Measurements from ENCODE around the gene GPHA2.

The GPHA2 gene

DNA sequence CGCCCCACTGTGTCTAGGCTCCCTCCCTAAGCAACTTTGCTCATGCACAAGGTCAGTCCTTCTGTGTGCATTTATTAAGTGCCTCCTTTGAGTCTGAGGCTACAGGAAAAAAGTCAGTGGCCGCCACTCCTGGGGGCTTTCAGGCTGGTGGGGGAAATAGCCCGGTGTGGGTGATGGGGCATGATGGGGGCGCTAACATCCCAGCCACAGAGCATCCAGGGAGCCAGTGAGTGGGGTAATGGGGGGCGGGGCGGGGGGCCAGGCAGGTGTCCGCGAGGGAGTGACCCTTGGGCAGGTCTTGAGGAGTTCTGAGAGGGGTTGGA lies 47.3 kb downstream of the GPHA2 start:
- DNase-seq (ENCODE audit: low read depth): no peak
- TF ChIP-seq, protein P1, sequence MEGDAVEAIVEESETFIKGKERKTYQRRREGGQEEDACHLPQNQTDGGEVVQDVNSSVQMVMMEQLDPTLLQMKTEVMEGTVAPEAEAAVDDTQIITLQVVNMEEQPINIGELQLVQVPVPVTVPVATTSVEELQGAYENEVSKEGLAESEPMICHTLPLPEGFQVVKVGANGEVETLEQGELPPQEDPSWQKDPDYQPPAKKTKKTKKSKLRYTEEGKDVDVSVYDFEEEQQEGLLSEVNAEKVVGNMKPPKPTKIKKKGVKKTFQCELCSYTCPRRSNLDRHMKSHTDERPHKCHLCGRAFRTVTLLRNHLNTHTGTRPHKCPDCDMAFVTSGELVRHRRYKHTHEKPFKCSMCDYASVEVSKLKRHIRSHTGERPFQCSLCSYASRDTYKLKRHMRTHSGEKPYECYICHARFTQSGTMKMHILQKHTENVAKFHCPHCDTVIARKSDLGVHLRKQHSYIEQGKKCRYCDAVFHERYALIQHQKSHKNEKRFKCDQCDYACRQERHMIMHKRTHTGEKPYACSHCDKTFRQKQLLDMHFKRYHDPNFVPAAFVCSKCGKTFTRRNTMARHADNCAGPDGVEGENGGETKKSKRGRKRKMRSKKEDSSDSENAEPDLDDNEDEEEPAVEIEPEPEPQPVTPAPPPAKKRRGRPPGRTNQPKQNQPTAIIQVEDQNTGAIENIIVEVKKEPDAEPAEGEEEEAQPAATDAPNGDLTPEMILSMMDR (IDR thresholded peaks at IDR 0.05; ENCODE audit: insufficient read depth, low read depth, low read length, missing control alignments): no peak
- H3K4me3 ChIP-seq (ENCODE audit: low read depth, low read length): peak overlapping the region; percentile 52

DNA sequence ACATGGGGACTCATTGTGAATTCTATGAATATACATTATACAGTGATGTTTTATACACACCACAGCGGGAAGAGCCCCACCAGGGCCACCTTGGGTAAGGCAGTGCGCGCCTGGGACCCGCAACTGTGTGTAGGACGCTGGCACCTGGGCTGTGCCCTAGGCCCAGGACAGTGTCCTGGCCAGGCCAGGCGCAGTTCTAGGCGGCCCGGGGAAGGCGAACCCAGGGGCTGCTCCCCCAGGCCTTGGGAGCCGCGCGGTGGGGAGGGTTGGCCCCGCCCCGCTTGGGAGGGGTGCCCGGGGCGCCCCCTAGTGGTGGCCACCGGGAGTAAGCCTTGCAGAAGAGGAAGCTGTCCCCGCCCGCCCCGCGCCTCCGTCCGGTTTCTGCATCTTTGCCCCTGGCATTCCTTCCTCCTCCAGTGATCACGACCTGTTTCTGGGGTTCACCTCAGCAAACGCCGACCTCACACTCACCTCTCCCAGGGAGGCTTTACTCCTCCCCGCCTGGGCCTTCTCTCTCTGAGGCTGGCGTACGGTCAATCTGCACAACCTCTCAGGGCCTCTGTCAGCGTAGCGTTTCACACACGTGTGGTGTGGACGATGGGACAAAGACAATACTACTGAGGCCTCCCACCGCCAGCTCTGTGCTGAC lies 47.8 kb downstream of the GPHA2 start:
- peak overlapping the region; percentile 52 for H3K4me3 ChIP-seq (ENCODE audit: low read depth, low read length)
- DNase-seq (ENCODE audit: low read depth): peak; percentile 86
- TF ChIP-seq, protein P1 (IDR thresholded peaks at IDR 0.05; ENCODE audit: insufficient read depth, low read depth, low read length, missing control alignments): peak; percentile 99

DNA sequence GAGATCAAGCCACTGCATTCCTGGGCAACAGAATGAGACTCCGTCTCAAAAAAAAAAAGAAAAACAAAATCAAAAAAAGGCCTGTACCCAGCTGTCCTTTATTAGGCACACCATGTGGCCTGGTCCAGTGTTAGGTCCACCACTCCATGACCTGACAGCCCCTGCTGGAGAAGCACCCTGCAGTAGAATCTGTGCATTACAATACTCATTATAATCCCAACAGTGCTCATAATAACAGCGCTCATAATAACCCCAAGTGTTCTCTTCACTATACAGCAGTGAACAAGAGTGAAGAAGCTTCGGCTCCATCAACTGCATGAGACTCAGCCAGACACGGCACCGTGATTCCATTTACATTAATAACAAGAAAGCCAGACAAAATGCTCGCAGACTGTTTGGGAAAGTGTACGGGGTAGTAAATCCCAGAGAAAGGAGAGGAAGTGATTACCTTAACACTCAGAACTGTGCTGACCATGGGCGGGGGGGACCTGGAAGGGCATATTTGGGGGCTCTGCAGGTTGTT lies 48.4 kb downstream of the GPHA2 start:
- TF ChIP-seq, protein P1 (IDR thresholded peaks at IDR 0.05; ENCODE audit: insufficient read depth, low read depth, low read length, missing control alignments): no peak
- peak overlapping the region; percentile 38 for H3K4me3 ChIP-seq (ENCODE audit: low read depth, low read length)
- no peak for DNase-seq (ENCODE audit: low read depth)

DNA sequence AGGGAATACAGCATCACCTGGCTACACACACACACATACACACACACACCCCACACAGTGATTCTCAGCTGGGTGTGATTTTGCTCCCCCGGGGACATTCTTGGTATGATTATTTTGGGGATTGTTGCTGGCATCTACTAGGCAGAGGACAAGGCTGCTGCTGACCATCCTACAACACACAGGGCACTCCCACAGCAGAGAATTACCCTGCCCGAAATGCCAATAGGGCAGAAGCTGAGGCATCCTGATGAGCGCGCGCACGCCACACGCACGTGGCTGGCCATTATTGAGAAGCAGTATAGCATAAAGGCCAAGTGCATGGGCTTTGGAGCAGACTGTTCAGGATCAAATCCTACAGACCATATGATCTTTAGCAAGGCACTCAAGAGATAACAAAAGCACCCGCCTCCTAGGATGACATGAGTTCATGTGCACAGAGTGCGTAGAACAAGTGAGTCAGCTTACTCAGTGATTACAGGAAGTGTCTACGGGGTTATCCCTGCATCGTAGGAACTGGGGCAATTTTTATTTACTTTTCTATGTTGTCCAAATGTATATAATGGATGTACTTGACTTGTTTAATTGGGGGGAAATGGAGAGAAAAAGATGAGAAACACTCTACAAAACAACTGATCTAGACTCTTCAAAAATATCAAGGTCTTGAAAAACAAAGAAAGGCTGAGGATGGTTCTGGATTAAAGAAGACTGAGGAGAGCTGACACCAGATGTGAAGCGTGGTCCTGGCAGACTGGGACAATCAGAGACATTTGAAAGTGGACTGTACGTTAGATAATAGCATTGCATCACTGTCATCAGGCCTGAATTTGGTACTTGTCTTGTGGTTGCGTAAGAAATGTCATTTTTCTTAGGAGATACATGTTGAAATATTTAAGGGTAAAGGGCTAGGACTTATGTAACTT lies 50.1 kb downstream of the GPHA2 start:
- DNase-seq (ENCODE audit: low read depth): no peak
- TF ChIP-seq, protein P1 (IDR thresholded peaks at IDR 0.05; ENCODE audit: insufficient read depth, low read depth, low read length, missing control alignments): no peak

More for the DNA sequence above, 50.1 kb downstream of the GPHA2 start:
- no peak overlapping the region for H3K4me3 ChIP-seq (ENCODE audit: low read depth, low read length)

Measured in GM12865 (cell line).